ENCODE data around the gene ST8SIA6. TPM values are rescaled to one million over a fixed set of nuclear protein-coding genes. Genes with fewer than 3 reads are reported as not detected.

Gene ST8SIA6
- total and polyA plus RNA-seq, 2 of the 8 experiments (the other 6 are each of a cell fraction or from before 2014, with no cell fraction given) = 0.70 to 1.1 TPM

GRCh38 chr10:17273403-17273802, 181.0 kb downstream of the ST8SIA6 start:
- H3K9ac ChIP-seq (replicated peaks in 1 of 4; ENCODE audit: extremely low read depth in 1 of 4, low read depth in 3 of 4, low read length in 3 of 4) = no peak overlapping the region
- no peak for DNase-seq (ENCODE audit: low read depth in 1 of 2, low spot score in 2 of 2)
- no peak overlapping the region for H3K4me3 ChIP-seq (ENCODE audit: extremely low read depth in 1 of 4, insufficient read depth in 2 of 4, low read depth in 3 of 4, low read length in 4 of 4)
- no peak for TF ChIP-seq CHD1 (IDR thresholded peaks at IDR 0.05; ENCODE audit: low read depth, low read length)
- no peak for TF ChIP-seq KDM5A (IDR thresholded peaks at IDR 0.05; ENCODE audit: low read length)
- TF ChIP-seq SAP30 (IDR thresholded peaks at IDR 0.05; ENCODE audit: insufficient read depth, insufficient replicate concordance, low read length) = no peak
- H3K79me1 ChIP-seq (ENCODE audit: low read depth, low read length) = no peaks in the 10 kb centered on the region
- H3K4me2 ChIP-seq (ENCODE audit: insufficient read depth in 1 of 2, low read depth in 2 of 2, low read length in 2 of 2) = no peak overlapping the region
- no peak overlapping the region for H2BK120ac ChIP-seq (replicated peaks; ENCODE audit: low read depth, low read length)
- no peak overlapping the region for H3K14ac ChIP-seq (ENCODE audit: insufficient read length)
- H3K56ac ChIP-seq (replicated peaks; ENCODE audit: insufficient read length, low read depth, low read length) = no peak overlapping the region
- H4K5ac ChIP-seq (ENCODE audit: insufficient read length, low read depth, low read length) = no peak overlapping the region
- POLR2A ChIA-PET (ENCODE audit: partially characterized antibody) = no interaction called here
- H2BK20ac ChIP-seq (ENCODE audit: low read length) = no peak overlapping the region
- H3K27me3 ChIP-seq (replicated peaks in 1 of 4; ENCODE audit: control insufficient read depth in 3 of 4, extremely low read depth in 1 of 4, insufficient read depth in 3 of 4, low read length in 3 of 4) = no peaks in the 10 kb centered on the region
- H4K91ac ChIP-seq (replicated peaks; ENCODE audit: insufficient read length, low read length) = no peak overlapping the region
- no peaks in the 10 kb centered on the region for H3K36me3 ChIP-seq (ENCODE audit: control insufficient read depth in 2 of 4, insufficient read depth in 4 of 4, low read length in 3 of 4)
- H2AFZ ChIP-seq (ENCODE audit: low read length) = no peak overlapping the region
- no peak overlapping the region for H2BK5ac ChIP-seq (ENCODE audit: low read depth, low read length)
- CTCF ChIA-PET (ENCODE audit: partially characterized antibody) = interaction anchor here (1.2 to 1.9 kb wide), 4 partner anchors 14 to 446 kb away, joined by 3 to 7 read pairs (median 4); no protein-coding TSS in a partner anchor
- no peak overlapping the region for H2BK12ac ChIP-seq (ENCODE audit: low read depth, low read length)
- H3K23ac ChIP-seq (ENCODE audit: insufficient read length) = no peak overlapping the region
- H3K79me2 ChIP-seq (ENCODE audit: control insufficient read depth in 1 of 2, insufficient read depth in 2 of 2, low read length in 2 of 2) = no peaks in the 10 kb centered on the region
- 85% methylated on average over 2 of the region's 2 CpGs; no CpG with 5 or more reads in 1 of the 2 experiments for WGBS, 2 experiments (ENCODE audit: extremely low coverage in 1 of 2, insufficient coverage in 1 of 2, insufficient read length in 1 of 2, insufficient replicate concordance in 2 of 2, low coverage in 1 of 2, low lambda C conversion rate in 2 of 2, missing lambda C conversion rate in 1 of 2)
- H3K9me3 ChIP-seq (ENCODE audit: insufficient read depth in 2 of 2, low read depth in 1 of 2, low read length in 1 of 2) = 0 out of 4 replicates have a peak, but pooled peaks cover 0 to 2% of the 10 kb centered on the region in 2 experiments
- H2BK15ac ChIP-seq (ENCODE audit: low read length) = no peak overlapping the region
- H2AK5ac ChIP-seq (ENCODE audit: low read depth, low read length) = no peak overlapping the region
- H3K18ac ChIP-seq (ENCODE audit: extremely low read depth, low read length) = no peak overlapping the region
- H3K23me2 ChIP-seq (ENCODE audit: low read depth, low read length) = no peaks in the 10 kb centered on the region
- peaks cover 0 to 3% (median 0%) of the 10 kb centered on the region in 4 experiments; a peak in 1 of 7 replicates for H3K4me1 ChIP-seq (replicated peaks in 1 of 4; ENCODE audit: control insufficient read depth in 3 of 4, insufficient read depth in 4 of 4, low read length in 3 of 4)
- H3K4ac ChIP-seq (replicated peaks; ENCODE audit: insufficient read length, low read depth, low read length) = no peak overlapping the region
- no peak for FAIRE-seq
- no peaks in the 10 kb centered on the region for H4K20me1 ChIP-seq (replicated peaks in 1 of 2; ENCODE audit: control insufficient read depth in 1 of 2, insufficient read depth in 2 of 2, low read length in 2 of 2)
- no peak overlapping the region for H3K27ac ChIP-seq (ENCODE audit: low read depth, low read length)
- H4K8ac ChIP-seq (ENCODE audit: extremely low read depth, insufficient read depth, low read length) = no peak overlapping the region

All from H1 (cell line).